Measurements from ENCODE around the gene TMEM45A.

DNA sequence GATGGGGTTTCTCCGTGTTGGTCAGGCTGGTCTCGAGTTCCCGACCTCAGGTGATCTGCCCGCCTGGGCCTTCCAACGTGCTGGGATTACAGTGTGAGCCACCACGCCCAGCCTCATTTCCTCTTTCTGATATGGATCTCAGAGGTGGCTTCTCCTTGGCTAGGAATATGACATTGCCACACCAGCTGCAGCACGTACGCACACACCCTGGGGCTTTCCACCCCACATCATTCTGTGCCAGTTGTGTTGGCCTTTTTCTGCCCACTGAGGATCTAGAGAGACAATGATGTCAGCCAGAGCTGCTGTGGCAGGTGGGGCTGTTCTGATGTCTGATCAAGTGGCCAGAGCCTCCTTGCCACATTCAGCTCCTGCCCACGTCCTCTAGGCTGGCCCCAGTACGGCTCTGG, 29.0 kb downstream of the TMEM45A start:
- no peak for TF ChIP-seq POLR2A (IDR thresholded peaks at IDR 0.05; ENCODE audit: low read length)
- TF ChIP-seq GATA1 (IDR thresholded peaks at IDR 0.05; ENCODE audit: low read depth, low read length), result no peak
